A549 (cell line): Measurements from ENCODE around the gene GDPD3. TPM values are rescaled to one million over a fixed set of nuclear protein-coding genes. Genes with fewer than 3 reads are reported as not detected.

Experiments used
- ATAC-seq, 2 experiments: fragments of 200-7000 bp in 1 of 2; fragments of >200 bp in 1 of 2; cut with Nextera tagmentation in 1 of 2; cut with Tn5 transposase in 1 of 2; 3 replicates each; pipeline versions ENCODE4 v1.8.0 to v1.9.1; 2018 to 2020; ENCODE audit warnings: mild to moderate bottlenecking in 1 of 2, moderate library complexity in 1 of 2
- CTCF ChIA-PET: fragments of 300-600 bp; sonication (Branson Sonifier 250); formaldehyde crosslinking; extraction: SDS; loops from one replicate; lab custom pipeline; 2021; ENCODE audit warnings: antibody characterized with exemption, inconsistent platforms; lab: Yijun Ruan, JAX
- POLR2A ChIA-PET: fragments of 350-600 bp; formaldehyde crosslinking; extraction: SDS; loops from one replicate; lab custom pipeline; 2021; ENCODE audit warnings: antibody characterized with exemption, inconsistent platforms; lab: Yijun Ruan, JAX
- DNase-seq, 2 experiments: peaks; one replicate each; pipeline versions ENCODE4 v3.0.0 to v3.0.0-alpha.2; 2011 to 2016; ENCODE audit warnings: low read depth in 1 of 2, low spot score in 1 of 2
- FAIRE-seq: peaks from 2 replicates; lab custom pipeline; 2011; peaks lifted over from hg19 to GRCh38; lab: Jason Lieb, UNC
- H3K27ac ChIP-seq, 2 experiments: fragments of >200 bp; sonication (Bioruptor Twin); formaldehyde crosslinking; 3 replicates each; pipeline ENCODE4 v1.5.1; 2016 to 2017
- H3K4me1 ChIP-seq: fragments of >200 bp; sonication (Bioruptor Twin); formaldehyde crosslinking; 3 replicates; pipeline ENCODE4 v1.6.1; 2016
- H3K4me2 ChIP-seq: fragments of >200 bp; sonication (Bioruptor Twin); formaldehyde crosslinking; 3 replicates; pipeline ENCODE4 v1.6.1; 2016
- H3K4me3 ChIP-seq: fragments of >200 bp; sonication (Bioruptor Twin); formaldehyde crosslinking; 3 replicates; pipeline ENCODE4 v1.5.1; 2016
- H3K9me3 ChIP-seq: fragments of >200 bp; sonication (Bioruptor Twin); formaldehyde crosslinking; 3 replicates; pipeline ENCODE4 v1.6.1; 2016
- CEBPB ChIP-seq, 2 experiments: fragments of >200 bp in 1 of 2; sonication (Bioruptor Twin) in 1 of 2; formaldehyde crosslinking in 1 of 2; IDR thresholded peaks; 2 replicates each; pipeline ENCODE4 v1.6.1; 2012 to 2016
- CHD2 ChIP-seq: fragments of 150-350 bp; IDR thresholded peaks from 2 replicates; pipeline ENCODE4 v1.6.1; 2014; ENCODE audit warnings: low read length; ENCODE audit not compliant: partially characterized antibody
- CHD4 ChIP-seq: fragments of 200-600 bp; sonication (generic); IDR thresholded peaks from 2 replicates; pipeline ENCODE4 v1.6.1; 2016; ENCODE audit warnings: antibody characterized with exemption, mild to moderate bottlenecking, borderline replicate concordance
- E2F6 ChIP-seq: IDR thresholded peaks from 2 replicates; pipeline ENCODE4 v1.6.1; 2012; ENCODE audit warnings: low read depth, borderline replicate concordance
- EHF ChIP-seq: fragments of 250-450 bp; sonication (Bioruptor Pico); IDR thresholded peaks from 2 replicates; pipeline ENCODE4 v1.5.0; 2020; ENCODE audit warnings: mild to moderate bottlenecking
- EHMT2 ChIP-seq: fragments of 200-600 bp; sonication (generic); IDR thresholded peaks from 2 replicates; pipeline ENCODE4 v1.6.1; 2016; ENCODE audit warnings: antibody characterized with exemption, low read depth, mild to moderate bottlenecking, moderate library complexity
- ESRRA ChIP-seq: fragments of 150-350 bp; IDR thresholded peaks from 2 replicates; pipeline ENCODE4 v1.6.1; 2014; ENCODE audit warnings: mild to moderate bottlenecking, low read length, borderline replicate concordance
- FOSL2 ChIP-seq, 2 experiments: fragments of 450-650 bp in 1 of 2; fragments of >200 bp in 1 of 2; sonication (Bioruptor Twin) in 1 of 2; formaldehyde crosslinking; IDR thresholded peaks; 2 replicates each; pipeline versions ENCODE4 v1.5.0 to v1.6.1; 2016 to 2020; ENCODE audit warnings: mild to moderate bottlenecking in 1 of 2, moderate library complexity in 1 of 2
- FOXS1 ChIP-seq: fragments of 250-450 bp; sonication (Bioruptor Pico); IDR thresholded peaks from 2 replicates; pipeline ENCODE4 v1.5.0; 2020; ENCODE audit warnings: mild to moderate bottlenecking, moderate library complexity
- HOXB13 ChIP-seq: fragments of 250-450 bp; sonication (Bioruptor Pico); IDR thresholded peaks from 2 replicates; pipeline ENCODE4 v1.5.0; 2020; ENCODE audit warnings: low read depth, mild to moderate bottlenecking, moderate library complexity
- HOXB5 ChIP-seq: fragments of 250-450 bp; sonication (Bioruptor Pico); IDR thresholded peaks from 2 replicates; pipeline ENCODE4 v1.5.0; 2020; ENCODE audit warnings: mild to moderate bottlenecking, moderate library complexity
- JUNB ChIP-seq: fragments of >200 bp; sonication (Bioruptor Twin); formaldehyde crosslinking; IDR thresholded peaks from 2 replicates; pipeline ENCODE4 v1.6.1; 2016
- NFE2L2 ChIP-seq: fragments of 150-350 bp; conservative IDR thresholded peaks from 2 replicates; pipeline ENCODE4 v1.6.1; 2014; ENCODE audit warnings: low read length
- NPAS2 ChIP-seq: fragments of 250-450 bp; sonication (Bioruptor Pico); IDR thresholded peaks from 2 replicates; pipeline ENCODE4 v1.8.0; 2022; ENCODE audit warnings: mild to moderate bottlenecking, moderate library complexity, borderline replicate concordance
- PHF8 ChIP-seq: fragments of 200-600 bp; sonication (generic); IDR thresholded peaks from 2 replicates; pipeline ENCODE4 v1.6.1; 2016; ENCODE audit warnings: low read depth, mild to moderate bottlenecking, antibody characterized with exemption, moderate library complexity, borderline replicate concordance
- POLR2A ChIP-seq: IDR thresholded peaks from 2 replicates; pipeline ENCODE4 v1.6.1; 2012; ENCODE audit warnings: mild to moderate bottlenecking, low read length
- RNF2 ChIP-seq: fragments of 200-600 bp; sonication (generic); IDR thresholded peaks from 2 replicates; pipeline ENCODE4 v1.6.1; 2016; ENCODE audit warnings: low read depth, mild to moderate bottlenecking, antibody characterized with exemption, moderate library complexity, borderline replicate concordance
- SMC3 ChIP-seq: fragments of >200 bp; sonication (Bioruptor Twin); formaldehyde crosslinking; IDR thresholded peaks from 3 replicates; pipeline ENCODE4 v1.6.1; 2018; ENCODE audit warnings: inconsistent platforms
- ZFP36 ChIP-seq: fragments of 450-650 bp; IDR thresholded peaks from 2 replicates; pipeline ENCODE4 v1.6.1; 2014; ENCODE audit warnings: borderline replicate concordance; ENCODE audit not compliant: partially characterized antibody
- ZSCAN20 ChIP-seq: fragments of 250-450 bp; sonication (Bioruptor Pico); IDR thresholded peaks from 2 replicates; pipeline ENCODE4 v1.8.0; 2022; ENCODE audit warnings: mild to moderate bottlenecking, moderate library complexity
- WGBS: methylation state at CpG from one replicate; pipeline ENCODE4 v1.1.6; 2017; ENCODE audit errors: missing lambda C conversion rate; 5-methylcytosine and 5-hydroxymethylcytosine counted together
- polyA plus RNA-seq, 4 experiments: library from polyadenylated mRNA; depleted of rRNA in 3 of 4; stranded (reverse); fragments of >200 nt; fragmentation: RNase III in 1 of 4; extraction: RNeasy Plus Mini Kit Qiagen cat#74134 plus additional on column Dnase treatment in 1 of 4; gene quantifications; 2 replicates in 3 of 4; 3 replicates in 1 of 4; pipeline ENCODE4 v1.2.3, GENCODE V29; 2011 to 2017
- TF ChIP-seq, protein P1 (sequence below): fragments of 150-350 bp; IDR thresholded peaks from 2 replicates; pipeline ENCODE4 v1.6.1; 2014; ENCODE audit warnings: low read depth, mild to moderate bottlenecking, low read length
- TF ChIP-seq, protein P2 (sequence below): fragments of >200 bp; sonication (Bioruptor Twin); formaldehyde crosslinking; IDR thresholded peaks from 2 replicates; pipeline ENCODE4 v1.6.1; 2016

The GDPD3 gene
- polyA plus RNA-seq, 2 of the 4 experiments (the other 2 are of a cell fraction): 0.58 to 1.8 TPM

DNA sequence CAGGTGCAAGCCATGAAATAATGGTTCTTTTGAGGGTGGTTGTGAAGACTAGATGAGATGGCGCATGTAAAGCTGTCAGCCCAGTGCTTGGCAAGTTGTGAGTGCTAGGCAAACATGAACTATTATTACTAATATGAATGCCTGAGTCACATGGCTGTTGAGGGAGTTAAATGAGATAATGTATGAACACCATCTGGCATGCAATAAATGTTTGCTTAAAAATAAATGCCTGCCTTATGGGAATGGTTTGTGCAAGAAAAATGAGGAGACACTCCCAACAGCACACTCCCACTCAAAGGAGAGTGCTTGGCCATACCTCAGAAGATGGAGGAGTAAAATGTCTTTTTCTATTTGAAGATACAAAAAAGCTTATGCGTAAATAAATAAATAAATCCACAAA is 6.1 kb upstream of the GDPD3 start:
- TF ChIP-seq RNF2 (no peak), JUNB (no peak)
- TF ChIP-seq, protein P1, sequence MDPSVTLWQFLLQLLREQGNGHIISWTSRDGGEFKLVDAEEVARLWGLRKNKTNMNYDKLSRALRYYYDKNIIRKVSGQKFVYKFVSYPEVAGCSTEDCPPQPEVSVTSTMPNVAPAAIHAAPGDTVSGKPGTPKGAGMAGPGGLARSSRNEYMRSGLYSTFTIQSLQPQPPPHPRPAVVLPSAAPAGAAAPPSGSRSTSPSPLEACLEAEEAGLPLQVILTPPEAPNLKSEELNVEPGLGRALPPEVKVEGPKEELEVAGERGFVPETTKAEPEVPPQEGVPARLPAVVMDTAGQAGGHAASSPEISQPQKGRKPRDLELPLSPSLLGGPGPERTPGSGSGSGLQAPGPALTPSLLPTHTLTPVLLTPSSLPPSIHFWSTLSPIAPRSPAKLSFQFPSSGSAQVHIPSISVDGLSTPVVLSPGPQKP: no peak
- DNase-seq (no peak), ATAC-seq (no peak), FAIRE-seq (no peak)
- ChIA-PET POLR2A (no interaction called here), CTCF (interaction anchor here (13.1 kb wide), 1 partner anchor 26 kb away, joined by 153 read pairs; the partner anchor contains the start of genes TBX6 and YPEL3)
- WGBS: 91% methylated on average over 2 of the region's 2 CpGs
- H3K9me3 ChIP-seq: no peaks in the 10 kb centered on the region
- H3K4me3 ChIP-seq: no peak overlapping the region
- H3K4me2 ChIP-seq: no peak overlapping the region
- peaks cover 21% of the 10 kb centered on the region for H3K4me1 ChIP-seq
- no peak overlapping the region for H3K27ac ChIP-seq

DNA sequence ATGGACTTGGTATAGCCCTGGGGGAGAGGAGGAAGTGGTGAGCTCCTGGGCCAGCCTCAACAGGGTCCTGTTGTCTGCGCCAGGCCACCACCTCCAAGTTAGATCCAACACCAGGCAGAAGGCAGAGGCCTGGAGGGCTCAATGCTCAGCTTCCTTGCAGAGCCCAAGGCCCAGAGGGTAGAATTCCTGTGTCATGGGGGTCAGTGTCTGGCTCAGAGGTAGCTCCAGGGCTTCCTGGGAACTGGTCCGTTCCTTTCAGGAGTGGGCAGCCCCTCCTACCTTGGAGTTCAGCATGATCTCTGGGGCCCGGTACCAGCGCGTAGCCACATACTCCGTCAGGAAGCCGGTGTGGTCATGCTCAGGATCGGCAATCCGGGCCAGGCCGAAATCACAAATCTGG is 4.4 kb upstream of the GDPD3 start:
- POLR2A ChIA-PET: no interaction called here

GRCh38 chr16:30116291-30117207 is 3.2 kb upstream of the GDPD3 start:
- TF ChIP-seq EHF (CRISPR knock-in tag) (no peak), SMC3 (no peak), FOSL2 (IDR thresholded peaks at IDR 0.05) (no peak), FOSL2 (CRISPR knock-in tag; IDR thresholded peaks at IDR 0.05) (no peak), RNF2 (no peak), EHMT2 (no peak), NFE2L2 (no peak)
- no peaks in the 10 kb centered on the region for H3K9me3 ChIP-seq
- H3K4me1 ChIP-seq: peaks cover 24% of the 10 kb centered on the region
- H3K4me2 ChIP-seq: no peak overlapping the region
- 87% methylated on average over 16 of the region's 16 CpGs for WGBS
- no peak overlapping the region for H3K4me3 ChIP-seq
- no peak for FAIRE-seq
- ChIA-PET POLR2A (no interaction called here), CTCF (interaction anchor here (0.6 to 13.1 kb wide), 4 partner anchors 8 to 293 kb away, joined by 3 to 153 read pairs (median 4); partner anchors contain the start of genes TBX6 and YPEL3)
- H3K27ac ChIP-seq: no peak overlapping the region
- no peak for ATAC-seq
- no peak for DNase-seq

More for the DNA sequence above, 4.4 kb upstream of the GDPD3 start:
- no peak overlapping the region for H3K27ac ChIP-seq
- H3K4me1 ChIP-seq: peaks cover 26% of the 10 kb centered on the region
- H3K4me2 ChIP-seq: no peak overlapping the region
- FAIRE-seq (no peak), ATAC-seq (no peak), DNase-seq (no peak)
- H3K9me3 ChIP-seq: no peaks in the 10 kb centered on the region
- WGBS: 95% methylated on average over 8 of the region's 10 CpGs
- TF ChIP-seq ZFP36: no peak
- no peak for TF ChIP-seq POLR2A
- TF ChIP-seq E2F6: no peak
- no peak for TF ChIP-seq NFE2L2
- TF ChIP-seq HOXB13: no peak
- TF ChIP-seq ZSCAN20 (CRISPR knock-in tag): no peak
- TF ChIP-seq SMC3: no peak
- no peak for TF ChIP-seq CHD2
- TF ChIP-seq CHD4: no peak
- no peak for TF ChIP-seq FOXS1
- TF ChIP-seq, protein P2, sequence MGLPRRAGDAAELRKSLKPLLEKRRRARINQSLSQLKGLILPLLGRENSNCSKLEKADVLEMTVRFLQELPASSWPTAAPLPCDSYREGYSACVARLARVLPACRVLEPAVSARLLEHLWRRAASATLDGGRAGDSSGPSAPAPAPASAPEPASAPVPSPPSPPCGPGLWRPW: no peak
- no peak for TF ChIP-seq ESRRA
- TF ChIP-seq HOXB5 (CRISPR knock-in tag): no peak
- no peak for TF ChIP-seq CEBPB (IDR thresholded peaks at IDR 0.05)
- TF ChIP-seq PHF8: no peak
- TF ChIP-seq NPAS2 (CRISPR knock-in tag): no peak
- no peak for TF ChIP-seq EHF (CRISPR knock-in tag)
- CTCF ChIA-PET: interaction anchor here (1.2 to 13.1 kb wide), 3 partner anchors 24 to 292 kb away, joined by 3 to 153 read pairs (median 3); partner anchors contain the start of genes TBX6 and YPEL3
- no peak overlapping the region for H3K4me3 ChIP-seq
